Ureter (tissue), 1 donor: ENCODE results near the gene USP34. TPM values are rescaled to one million over a fixed set of nuclear protein-coding genes. Genes with fewer than 3 reads are reported as not detected.
"Not testable (repeated sequence)": the region's sequence is repeated elsewhere in the genome, so short reads cannot be mapped to it uniquely, and the experiment has no call there.

Source experiments
- DNase-seq: peaks from one replicate; pipeline ENCODE4 v3.0.0-alpha.2; 2020; ENCODE audit warnings: low spot score
- total RNA-seq: library from RNA; stranded (reverse); gene quantifications from one replicate; pipeline ENCODE4 v1.2.4, GENCODE V29; 2023
- donor health status: DM: yes; HTN: yes; CAD: no.

USP34 gene
- total RNA-seq, 1 donor from 2014 or later: 152 TPM

DNA sequence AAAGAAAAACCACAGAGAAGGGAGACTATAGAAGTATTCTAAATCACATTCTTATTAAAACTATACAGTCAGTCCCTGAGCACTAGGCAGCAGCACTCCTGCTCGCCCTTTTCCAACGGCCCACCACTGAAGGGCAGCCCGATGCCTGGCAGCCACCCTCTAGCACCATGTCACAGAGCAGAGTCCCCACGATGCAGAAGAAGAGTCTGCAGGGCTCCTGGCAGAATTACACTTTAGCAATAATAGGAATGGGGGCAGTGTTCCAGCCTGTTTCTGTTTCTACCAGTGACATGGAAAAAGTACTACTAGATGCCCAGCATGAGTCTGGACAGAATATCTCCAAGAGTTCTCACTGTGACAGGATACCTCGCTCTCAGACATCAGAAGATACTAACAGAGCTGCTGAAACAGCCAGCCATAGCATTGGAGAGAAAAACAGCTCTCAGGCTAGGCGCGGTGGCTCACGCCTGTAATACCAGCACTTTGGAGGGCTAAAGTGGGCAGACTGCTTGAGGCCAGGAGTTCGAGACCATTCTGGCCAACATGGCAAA lies 221.3 kb downstream of the USP34 start:
- DNase-seq: no peak

DNA sequence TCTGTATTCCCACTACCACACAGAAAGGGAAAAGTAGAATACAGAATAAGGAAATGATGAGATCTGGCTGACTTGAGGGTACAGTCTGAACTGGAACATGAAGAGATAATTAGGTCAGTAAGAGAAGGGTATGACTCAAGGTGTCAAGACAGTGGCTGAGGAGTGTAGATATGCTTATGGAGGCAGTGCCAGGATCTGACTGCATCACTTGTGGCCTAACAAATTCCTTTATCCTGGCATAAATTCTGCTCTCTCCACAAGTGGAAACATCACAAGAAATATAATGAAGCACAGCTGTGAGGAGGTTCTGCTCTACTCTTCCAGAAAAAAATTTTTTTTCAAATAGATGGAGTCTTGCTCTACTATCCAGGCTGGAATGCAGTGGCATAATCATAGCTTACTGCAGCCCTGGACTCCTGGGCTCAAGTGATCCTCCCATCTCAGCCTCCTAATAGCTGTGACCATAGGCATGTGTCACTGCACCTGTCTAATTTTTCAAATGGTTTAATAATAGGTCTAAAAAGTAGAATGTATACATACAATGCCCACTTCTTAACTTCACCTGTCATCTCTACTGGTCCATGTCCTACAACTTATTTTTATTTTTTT lies 223.6 kb downstream of the USP34 start:
- DNase-seq: no peak

DNA sequence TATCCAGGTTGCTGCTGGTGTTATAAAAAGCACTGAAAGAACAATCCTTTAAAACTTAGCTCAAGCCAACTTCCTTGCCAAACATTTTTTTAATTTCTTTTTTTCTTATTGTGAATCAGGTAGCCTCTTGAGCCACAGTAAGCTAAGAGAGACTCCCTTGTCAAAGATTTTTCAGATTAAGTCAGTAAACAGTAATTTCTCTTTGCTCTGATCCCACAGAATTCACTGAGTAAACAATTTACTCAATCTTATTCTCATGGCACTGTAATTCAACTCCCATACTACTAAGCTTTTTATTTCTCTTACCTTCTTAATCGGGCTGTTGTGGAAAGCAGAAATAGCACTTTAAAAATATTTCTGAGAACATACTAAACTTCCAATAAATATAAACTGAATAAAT lies 226.2 kb downstream of the USP34 start:
- no peak for DNase-seq

DNA sequence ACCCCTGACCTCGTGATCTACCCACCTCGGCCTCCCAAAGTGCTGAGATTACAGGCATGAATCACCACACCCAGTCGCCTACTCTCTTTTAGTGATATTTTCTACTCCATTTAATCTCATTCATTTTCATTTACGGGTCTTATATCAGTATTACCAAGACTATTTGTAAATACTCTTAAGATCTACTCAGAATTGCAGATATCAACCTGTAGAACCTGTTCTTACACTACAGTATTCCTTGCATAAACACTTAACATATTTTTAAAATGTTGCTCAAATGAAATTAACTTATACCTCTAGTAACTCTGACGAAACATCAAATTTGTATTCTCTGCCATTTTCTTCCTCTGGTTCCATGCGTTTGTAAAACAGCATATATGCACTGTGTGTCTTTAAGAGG lies 229.6 kb downstream of the USP34 start:
- no peak for DNase-seq

DNA sequence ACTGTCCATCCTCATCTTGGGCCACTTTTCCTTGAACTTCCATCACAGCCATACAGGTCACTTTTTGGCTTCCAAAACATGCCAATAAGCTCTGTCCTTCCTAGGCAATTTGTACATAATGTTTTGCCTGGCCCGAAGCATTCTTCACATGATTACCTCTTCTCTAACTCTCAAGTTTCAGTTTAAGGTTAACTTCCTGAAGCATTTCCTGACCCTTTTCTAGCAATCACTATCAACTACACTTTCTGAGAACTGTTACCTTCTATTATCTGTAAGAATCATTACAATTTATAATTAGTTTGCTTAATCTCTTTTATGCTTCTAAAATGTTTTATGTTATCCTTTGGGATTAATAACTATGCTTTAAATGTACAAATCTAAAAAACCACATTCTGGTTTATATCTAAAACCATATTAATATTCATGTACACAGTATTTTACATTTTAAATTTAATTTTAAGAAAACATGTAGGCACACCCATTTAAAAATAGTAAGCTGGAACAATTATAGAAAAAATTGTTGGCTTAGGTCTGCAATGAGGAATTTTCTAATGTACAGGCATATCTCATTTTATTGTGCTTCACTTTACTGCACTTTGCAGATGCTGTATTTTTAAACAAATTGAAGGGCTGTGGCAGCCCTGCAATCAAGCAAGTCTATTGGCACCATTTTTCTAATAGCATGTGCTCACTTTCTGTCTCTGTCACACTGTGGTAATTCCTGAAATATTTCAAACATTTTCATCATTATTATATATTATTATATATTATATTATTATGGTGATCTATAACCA lies 232.5 kb downstream of the USP34 start:
- DNase-seq: no peak

DNA sequence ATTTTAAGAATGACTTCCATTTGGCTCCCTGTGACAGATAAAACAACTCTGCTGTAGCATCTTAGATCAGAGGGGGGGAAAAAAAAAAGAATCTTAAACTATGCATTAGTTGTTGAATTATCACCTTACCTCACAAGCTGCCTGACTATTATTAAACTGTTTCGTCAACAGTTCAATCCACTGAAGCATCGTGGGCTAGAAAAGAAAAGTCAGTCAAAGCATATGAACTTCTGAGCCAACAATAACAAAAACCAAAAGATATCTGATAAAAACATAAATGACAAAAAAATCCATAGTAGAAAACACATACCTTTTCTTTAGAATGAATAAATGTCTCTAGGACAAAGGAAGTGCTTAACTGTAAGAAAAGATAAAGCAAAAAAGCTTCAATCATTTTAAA lies 235.2 kb downstream of the USP34 start:
- no peak for DNase-seq

DNA sequence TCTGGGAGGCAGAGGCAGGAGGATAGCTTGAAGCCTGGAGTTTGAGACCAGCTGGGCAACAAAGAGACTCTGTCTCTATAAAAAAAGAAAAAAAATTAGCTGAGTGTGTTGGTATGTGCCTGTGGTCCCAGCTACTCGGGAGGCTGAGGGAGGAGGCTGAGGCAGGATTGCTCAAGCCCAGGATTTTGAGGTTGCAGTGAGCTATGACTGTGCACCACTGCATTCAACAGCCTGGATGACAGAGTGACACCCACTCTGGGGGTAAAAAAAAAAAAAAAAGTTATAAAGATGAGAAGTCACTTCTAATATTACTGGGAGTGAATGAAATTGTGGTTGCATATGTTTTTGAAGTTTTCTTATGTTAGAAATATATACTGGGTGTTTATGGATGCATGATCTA lies 237.3 kb downstream of the USP34 start:
- no peak for DNase-seq

DNA sequence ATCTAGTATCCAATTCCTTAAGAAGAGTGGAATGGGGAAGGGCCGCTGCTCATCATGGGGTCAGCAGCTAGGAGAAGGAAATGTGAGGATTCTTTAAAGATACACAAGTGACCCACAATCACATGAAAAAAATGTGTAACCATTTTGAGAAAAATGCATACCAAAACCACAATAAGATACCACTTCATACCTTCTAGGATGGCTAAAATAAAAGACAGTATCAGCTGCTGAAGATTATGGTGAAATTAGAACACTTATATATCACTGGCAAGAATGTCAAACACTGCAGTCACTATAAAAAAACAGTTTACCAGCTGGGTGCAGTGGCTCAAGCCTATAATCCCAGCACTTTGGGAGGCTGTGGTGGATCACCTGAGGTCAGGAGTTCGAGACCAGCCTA lies 241.0 kb downstream of the USP34 start:
- DNase-seq: no peak

DNA sequence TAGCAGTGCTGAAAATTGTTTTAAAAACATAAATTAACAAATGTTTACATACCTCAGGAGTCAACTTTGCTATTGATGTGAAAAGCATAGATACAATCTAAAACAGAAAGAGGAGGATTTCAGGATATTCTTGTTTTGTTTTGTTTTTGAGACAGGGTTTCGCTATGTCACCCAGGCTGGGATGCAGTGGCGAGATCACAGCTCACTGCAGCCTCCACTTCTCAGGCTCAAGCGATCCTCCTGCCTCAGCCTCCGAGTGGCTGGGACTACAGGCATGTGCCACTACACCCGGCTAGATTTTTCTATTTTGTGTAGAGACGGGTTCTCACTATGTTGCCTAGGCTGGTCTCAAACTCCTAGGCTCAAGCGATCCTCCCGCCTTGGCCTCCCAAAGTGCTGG lies 248.3 kb downstream of the USP34 start:
- DNase-seq: no peak

DNA sequence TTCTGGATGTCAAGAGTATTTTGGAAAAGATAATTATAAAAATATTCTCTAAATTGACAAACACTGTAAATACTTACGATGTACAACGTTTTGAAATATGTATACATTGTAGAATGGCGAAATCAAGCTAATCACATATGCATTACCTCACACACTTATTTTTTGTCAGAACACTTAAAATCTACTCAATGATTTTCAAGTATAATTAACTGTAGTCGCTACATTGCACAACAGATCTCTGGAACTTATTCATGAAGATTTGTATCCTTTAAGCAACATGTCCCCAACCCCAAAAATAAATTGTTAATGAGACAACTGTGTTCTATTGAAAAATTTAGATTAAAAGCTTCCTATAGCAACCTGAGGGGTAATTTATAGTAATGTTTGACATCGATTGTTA lies 249.1 kb downstream of the USP34 start:
- no peak for DNase-seq

DNA sequence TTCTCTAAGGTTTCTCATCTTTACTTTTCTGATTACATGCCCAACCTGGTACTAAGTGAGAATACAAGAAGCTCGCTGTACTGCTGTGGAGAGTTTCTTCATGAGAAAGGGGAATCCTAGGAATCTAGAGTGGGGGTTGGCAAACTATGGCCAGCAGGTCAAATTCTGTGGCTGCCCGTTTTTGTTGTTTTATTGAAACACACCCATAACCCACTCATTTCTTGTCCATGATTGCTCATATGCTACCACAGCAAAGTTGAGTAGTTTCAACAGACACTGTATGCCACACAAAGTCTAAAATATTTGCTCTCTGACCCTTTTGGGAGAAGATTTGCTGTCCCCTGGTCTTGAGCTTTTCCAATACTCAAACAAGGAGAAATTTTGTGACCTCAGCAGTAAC lies 250.1 kb downstream of the USP34 start:
- no peak for DNase-seq

DNA sequence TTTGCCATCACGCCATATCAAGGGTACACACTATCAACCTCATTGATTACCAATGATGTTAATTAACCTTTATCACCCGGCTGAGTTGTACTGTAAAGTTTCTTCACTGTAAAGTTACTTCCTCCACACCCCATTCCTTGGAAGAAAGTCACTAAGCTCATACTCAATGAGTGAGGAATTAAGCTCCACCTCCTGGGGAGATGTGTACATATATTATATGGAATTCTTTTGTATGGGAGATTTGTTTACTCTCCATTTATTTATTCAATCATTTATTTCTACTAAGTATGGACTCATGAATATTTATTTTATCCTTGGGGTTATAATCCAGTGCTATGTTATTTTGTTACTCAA lies 252.1 kb downstream of the USP34 start:
- no peak for DNase-seq

DNA sequence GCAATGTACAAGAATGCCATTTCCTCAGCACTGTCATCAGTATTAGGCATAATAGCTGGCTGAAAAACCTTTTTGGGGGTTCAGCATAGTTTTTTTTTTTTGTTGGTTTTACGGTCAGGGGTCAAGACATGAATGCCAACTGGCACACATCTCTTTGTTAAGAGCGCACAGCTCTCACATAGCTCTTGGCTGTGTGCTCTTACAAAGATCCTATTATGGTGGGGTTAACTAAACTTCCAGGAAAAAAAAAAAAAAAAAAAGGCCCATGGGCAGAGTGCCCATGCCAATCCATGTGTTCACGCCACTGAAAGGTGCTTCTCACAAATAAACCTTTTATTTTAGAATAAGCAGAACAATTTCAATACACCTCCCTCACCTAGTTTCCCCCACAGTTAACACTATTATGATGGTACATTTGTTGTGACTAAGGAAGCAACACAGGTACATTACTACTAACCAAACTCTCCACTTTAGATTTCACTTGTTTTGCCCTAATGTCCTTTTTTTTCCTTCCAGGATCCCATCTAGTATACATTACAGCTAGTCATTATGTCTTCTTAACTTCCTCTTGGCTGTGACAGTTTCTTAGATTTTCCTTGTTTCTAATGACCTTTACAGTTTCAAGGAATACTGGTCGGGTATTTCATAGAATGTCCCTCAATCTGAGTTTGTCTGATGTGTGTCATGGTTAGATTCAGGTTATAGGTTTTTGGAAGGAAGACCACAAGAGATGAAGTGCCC lies 252.6 kb downstream of the USP34 start:
- DNase-seq: no peak

DNA sequence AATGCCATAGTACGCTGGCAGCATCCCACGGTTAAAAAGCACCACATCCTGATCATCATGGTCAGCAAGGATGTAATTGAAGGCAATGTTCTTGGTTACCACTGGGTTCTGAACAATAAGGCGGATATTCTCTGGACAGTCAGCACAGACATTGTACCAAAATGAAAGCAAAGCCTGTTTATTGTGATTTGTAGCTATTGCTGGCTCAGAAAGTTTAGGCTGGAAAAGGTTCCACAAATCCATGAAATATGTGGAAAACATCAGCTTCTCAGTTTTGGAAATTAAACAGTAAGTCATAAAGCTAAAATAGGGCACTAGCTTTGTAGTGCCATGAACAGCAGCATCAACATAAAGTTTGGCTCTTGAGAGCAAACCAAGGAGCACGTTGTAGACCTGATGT lies 256.7 kb downstream of the USP34 start:
- no peak for DNase-seq

DNA sequence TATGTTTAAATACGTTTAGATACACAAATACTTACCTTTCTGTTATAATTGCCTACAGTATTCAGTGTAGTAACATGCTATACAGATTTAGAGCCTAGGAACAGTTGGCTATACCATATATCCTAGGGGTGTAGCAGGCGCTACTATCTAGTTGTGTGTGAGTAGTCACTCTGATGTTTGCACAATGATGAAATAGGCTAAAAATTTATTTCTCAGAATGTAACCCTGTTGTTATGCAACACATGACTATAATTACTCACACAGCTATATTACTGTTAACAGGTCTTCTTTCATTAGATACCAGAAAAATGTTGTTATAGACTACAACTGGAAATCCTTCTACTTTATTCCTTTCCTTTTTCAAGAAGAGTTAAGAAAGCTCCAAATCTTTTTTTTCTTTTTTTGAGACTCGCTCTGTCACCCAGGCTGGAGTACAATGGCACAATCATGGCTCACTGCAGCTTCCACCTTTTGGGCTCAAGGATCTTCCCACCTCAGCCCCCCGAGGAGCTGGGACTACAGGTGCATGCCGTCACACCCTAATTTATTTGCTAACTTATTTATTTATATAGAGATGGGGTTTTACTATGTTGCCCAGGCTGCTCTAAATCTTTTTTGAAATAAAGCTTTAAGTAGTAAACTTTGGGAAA lies 260.4 kb downstream of the USP34 start:
- DNase-seq: no peak

DNA sequence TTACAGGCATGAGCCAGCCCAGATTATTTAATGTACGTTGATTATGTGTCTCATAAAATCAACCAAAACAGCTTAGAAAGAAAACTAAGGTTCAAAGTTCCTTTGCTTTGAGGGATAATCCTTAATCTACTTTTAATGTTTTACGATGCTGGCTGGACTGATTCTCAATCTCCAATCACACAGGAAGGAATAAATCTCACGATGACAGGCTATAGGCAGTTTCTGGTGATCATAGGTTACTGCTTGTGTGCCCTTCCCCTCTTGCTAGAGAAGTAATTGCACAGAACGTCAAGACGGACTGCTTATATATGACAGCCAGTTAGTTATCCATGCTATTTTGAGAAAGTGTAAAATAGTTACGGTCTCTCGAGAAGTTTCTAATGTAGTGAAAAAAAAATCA lies 265.8 kb downstream of the USP34 start:
- no peak for DNase-seq

DNA sequence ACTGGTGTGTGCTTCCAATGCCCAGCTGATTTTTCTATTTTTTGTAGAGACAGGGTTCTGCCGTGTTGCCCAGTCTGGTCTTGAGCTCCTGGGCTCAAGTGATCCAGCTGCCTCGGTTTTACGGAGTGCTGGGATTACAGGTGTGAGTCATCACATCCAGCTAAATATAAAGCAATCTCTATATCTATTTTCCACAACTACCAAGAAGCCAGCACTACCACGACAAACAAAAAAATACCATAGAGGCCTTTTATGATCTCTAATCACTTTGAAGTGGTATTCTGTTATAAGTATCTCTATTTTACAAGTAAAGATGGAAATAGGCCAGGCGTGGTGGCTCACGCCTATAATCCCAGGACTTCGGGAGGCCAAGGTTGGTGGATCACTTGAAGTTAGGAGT lies 274.2 kb downstream of the USP34 start:
- no peak for DNase-seq

DNA sequence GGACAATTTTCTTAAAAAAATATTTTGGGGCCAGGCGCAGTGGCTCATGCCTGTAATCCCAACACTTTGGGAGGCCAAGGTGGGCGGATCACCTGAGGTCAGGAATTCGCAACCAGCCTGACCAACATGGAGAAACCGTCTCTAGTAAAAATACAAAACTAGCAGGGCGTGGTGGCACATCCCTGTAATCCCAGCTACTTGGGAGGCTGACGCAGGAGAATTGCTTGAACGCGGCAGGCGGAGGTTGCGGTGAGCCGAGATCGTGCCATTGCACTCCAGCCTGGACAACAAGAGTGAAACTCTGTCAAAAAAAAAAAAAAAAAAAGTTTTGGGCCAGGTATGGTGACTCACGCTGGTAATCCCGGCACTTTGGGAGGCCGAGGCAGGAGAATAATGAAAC lies 276.2 kb downstream of the USP34 start:
- not testable (repeated sequence) for DNase-seq

DNA sequence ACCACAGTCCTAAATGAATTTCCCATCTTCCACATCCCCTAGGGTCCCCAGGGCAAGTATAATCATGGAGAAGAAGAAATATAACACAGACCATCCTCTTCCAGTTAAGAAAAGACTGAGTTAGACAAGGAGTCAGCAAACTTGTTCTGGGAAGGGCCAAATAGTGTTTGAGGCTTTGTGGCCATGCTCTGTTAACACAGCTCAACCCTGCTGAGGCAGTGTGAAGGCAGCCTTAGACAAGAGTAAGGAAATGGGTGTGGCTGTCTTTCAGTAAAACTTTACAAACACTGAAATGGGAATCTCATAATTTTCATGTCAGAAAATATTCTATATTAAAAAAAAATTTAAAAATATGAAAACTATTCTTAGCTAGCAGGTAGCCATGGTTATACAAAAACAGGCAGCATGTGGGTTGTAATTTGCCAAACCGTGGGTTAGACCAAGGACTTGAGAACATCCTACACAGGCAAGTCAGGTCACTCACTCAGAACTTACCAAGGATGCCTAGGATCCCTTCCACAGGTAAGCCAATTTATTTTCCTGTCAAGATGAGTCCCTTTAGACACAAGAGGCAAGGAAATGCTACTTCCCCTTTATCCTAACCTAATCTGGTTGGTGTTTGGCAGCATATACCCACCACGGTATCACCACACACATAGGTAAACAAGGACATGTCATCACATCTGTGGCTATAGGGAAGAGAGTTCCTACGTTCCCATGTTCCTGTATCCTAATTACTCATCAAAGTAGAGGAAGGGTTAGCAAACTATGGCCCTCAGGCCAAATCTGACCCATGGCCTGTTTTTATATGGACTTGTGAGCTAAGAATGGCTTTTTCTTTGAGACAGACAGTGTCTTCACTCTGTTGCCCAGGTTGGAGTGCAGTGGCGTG lies 277.0 kb downstream of the USP34 start:
- DNase-seq: no peak

DNA sequence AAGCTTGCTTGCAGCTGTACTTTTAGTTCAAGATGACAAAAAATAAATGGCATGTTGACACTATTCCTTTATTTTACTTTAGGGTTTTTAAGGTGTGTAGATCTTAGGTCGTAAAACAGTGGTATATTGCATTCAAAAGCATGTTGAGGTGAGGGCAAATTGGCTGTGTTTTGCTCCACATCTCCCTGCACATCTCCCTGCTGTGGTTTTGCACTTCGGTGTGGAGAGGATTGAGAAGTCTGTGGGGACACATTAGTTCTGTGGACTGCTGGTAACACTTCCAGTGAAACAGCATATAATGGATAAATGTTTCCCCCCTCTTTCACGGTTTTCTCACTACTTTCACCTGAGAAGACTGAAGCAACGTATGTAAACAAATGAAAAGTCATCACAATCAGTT lies 283.8 kb downstream of the USP34 start:
- no peak for DNase-seq

DNA sequence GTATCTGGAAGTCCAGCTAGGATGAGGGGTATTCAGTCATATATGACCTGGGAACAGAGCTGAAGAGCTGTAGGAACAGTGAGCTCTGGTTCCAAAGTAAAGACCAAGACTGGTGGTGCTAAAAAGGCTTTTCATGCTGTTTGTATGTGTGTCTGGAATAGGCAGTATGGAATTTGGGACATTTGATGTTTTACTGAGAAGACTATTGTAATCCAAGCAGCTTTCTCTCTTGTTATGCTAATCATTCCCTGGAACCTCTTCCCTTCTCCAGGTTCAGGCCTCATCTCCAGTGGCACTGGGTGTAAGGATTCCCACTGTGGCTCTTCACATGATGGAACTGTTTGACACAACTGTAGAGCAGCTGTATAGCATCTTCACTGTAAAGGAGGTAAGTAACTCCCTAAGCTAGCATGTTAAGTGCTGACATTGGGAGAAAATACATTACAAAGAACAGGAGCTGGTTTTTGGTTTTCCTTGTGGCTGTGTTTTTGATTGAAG lies 285.6 kb downstream of the USP34 start:
- DNase-seq: no peak
